PC-3 (cell line): ENCODE results near the gene PPHLN1. TPM values are rescaled to one million over a fixed set of nuclear protein-coding genes. Genes with fewer than 3 reads are reported as not detected.

Experiments used
- ATAC-seq: fragments of 200-7000 bp; cut with Tn5 transposase; 2 replicates; pipeline ENCODE4 v1.9.1; 2020; ENCODE audit warnings: mild to moderate bottlenecking, moderate library complexity
- BruUV-seq: library from RNA; stranded (reverse); fragments of 400-500 nt; replicated peaks from 2 replicates; lab custom pipeline; 2021; lab: Mats Ljungman, UMichigan
- CTCF ChIA-PET: fragments of 300-600 bp; sonication (Branson Sonifier 250); formaldehyde crosslinking; loops from one replicate; lab custom pipeline; 2022; ENCODE audit warnings: antibody characterized with exemption; lab: Charles Lee
- POLR2A ChIA-PET: fragments of 300-600 bp; sonication (Branson Sonifier 250); formaldehyde crosslinking; loops from one replicate; lab custom pipeline; 2022; ENCODE audit warnings: antibody characterized with exemption; ENCODE audit not compliant: unreplicated experiment; lab: Charles Lee
- DNase-seq: peaks from one replicate; pipeline ENCODE4 v3.0.0-alpha.2; 2015
- H2AFZ ChIP-seq: fragments of 300-600 bp; sonication (generic); 2 replicates; pipeline ENCODE4 v1.6.0; 2016; ENCODE audit warnings: antibody characterized with exemption, low read length
- H3F3A ChIP-seq: fragments of 300-600 bp; sonication (generic); one replicate; pipeline ENCODE4 v1.6.0; 2017; ENCODE audit warnings: antibody characterized with exemption, low read length, control low read depth, mild to moderate bottlenecking; ENCODE audit not compliant: unreplicated experiment
- H3K27ac ChIP-seq: fragments of 300-600 bp; sonication (generic); 2 replicates; pipeline ENCODE4 v1.5.1; 2016; ENCODE audit warnings: mild to moderate bottlenecking, low read length
- H3K27me3 ChIP-seq: fragments of 300-600 bp; sonication (generic); 2 replicates; pipeline ENCODE4 v1.6.1; 2016; ENCODE audit warnings: low read length, mixed read lengths
- H3K36me3 ChIP-seq: fragments of 300-600 bp; sonication (generic); 2 replicates; pipeline ENCODE4 v1.6.1; 2016; ENCODE audit warnings: low read depth, mixed run types, low read length, mixed read lengths
- H3K4me1 ChIP-seq: fragments of 300-600 bp; sonication (generic); 2 replicates; pipeline ENCODE4 v1.5.1; 2016; ENCODE audit warnings: low read length; ENCODE audit not compliant: insufficient read depth
- H3K4me2 ChIP-seq: fragments of 300-600 bp; sonication (generic); 2 replicates; pipeline ENCODE4 v1.6.0; 2016; ENCODE audit warnings: low read length
- H3K4me3 ChIP-seq: fragments of 300-600 bp; sonication (generic); 2 replicates; pipeline ENCODE4 v1.5.1; 2016; ENCODE audit warnings: mild to moderate bottlenecking, low read length, mixed read lengths
- H3K79me2 ChIP-seq: fragments of 300-600 bp; sonication (generic); 2 replicates; pipeline ENCODE4 v1.6.1; 2017; ENCODE audit warnings: low read length, mixed read lengths
- H3K9ac ChIP-seq: fragments of 300-600 bp; sonication (generic); 2 replicates; pipeline ENCODE4 v1.6.0; 2016; ENCODE audit warnings: mild to moderate bottlenecking, low read length
- H3K9me2 ChIP-seq: fragments of 300-600 bp; sonication (generic); replicated peaks from 2 replicates; pipeline ENCODE4 v1.6.1; 2016; ENCODE audit warnings: mixed run types, low read length, mixed read lengths
- H3K9me3 ChIP-seq: fragments of 300-600 bp; sonication (generic); 2 replicates; pipeline ENCODE4 v1.6.1; 2016; ENCODE audit warnings: low read length, mixed read lengths
- H4K20me1 ChIP-seq: fragments of 300-600 bp; sonication (generic); 2 replicates; pipeline ENCODE4 v1.6.1; 2016; ENCODE audit warnings: low read length, mixed read lengths
- CTCF ChIP-seq: fragments of 300-600 bp; sonication (generic); conservative IDR thresholded peaks from 2 replicates; pipeline ENCODE4 v1.5.1; 2017; ENCODE audit warnings: antibody characterized with exemption, low read depth, mild to moderate bottlenecking, low read length
- EZH2 ChIP-seq: fragments of 300-600 bp; sonication (generic); IDR thresholded peaks from one replicate; pipeline ENCODE4 v1.6.1; 2017; ENCODE audit warnings: antibody characterized with exemption, mild to moderate bottlenecking, low read length; ENCODE audit not compliant: unreplicated experiment
- EZH2phosphoT487 ChIP-seq: fragments of 300-600 bp; sonication (generic); IDR thresholded peaks from 2 replicates; pipeline ENCODE4 v1.6.1; 2018; ENCODE audit warnings: mild to moderate bottlenecking, antibody characterized with exemption, low read length, borderline replicate concordance
- intact Hi-C: fragments of 100-400 bp; cut with micrococcal nuclease; formaldehyde crosslinking; loops from 2 replicates; pipeline ENCODE4 v1.9.0; 2023
- total RNA-seq: library from RNA; depleted of rRNA; stranded (reverse); fragments of >200 nt; gene quantifications from 2 replicates; pipeline ENCODE4 v1.2.3, GENCODE V29; 2014

PPHLN1 gene
- total RNA-seq, 1 experiment from 2014 or later = 82.0 TPM

- intact Hi-C loops = no loop called here
- CTCF ChIA-PET = no interaction called here
Observed at GRCh38 chr12:42284876-42285275, 41.1 kb upstream of the PPHLN1 start.

DNA sequence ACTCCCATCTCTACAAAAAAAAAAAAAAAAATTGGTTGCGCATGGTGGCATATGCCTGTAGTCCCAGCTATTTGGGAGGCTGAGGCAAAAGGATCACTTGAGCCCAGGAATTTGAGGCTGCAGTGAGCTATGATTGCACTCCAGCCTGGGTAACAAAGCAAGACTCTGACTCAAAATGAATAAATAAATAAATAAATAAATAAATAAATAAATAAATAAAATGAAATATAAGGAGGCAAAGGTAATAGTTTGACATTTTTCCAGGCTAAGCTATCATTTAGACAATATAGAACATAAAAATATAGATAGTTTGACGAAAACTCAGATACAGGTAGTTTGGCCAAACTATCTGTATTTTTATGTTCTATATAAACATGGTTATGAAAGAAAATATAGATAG, 40.5 kb upstream of the PPHLN1 start:
- no peaks in the 10 kb centered on the region for H3K79me2 ChIP-seq
- H3K4me1 ChIP-seq = no peaks in the 10 kb centered on the region
- ChIA-PET POLR2A (no interaction called here), CTCF (no interaction called here)
- H3K27ac ChIP-seq = no peak overlapping the region
- no peak overlapping the region for H3K4me3 ChIP-seq
- H3F3A ChIP-seq = no peaks in the 10 kb centered on the region
- no peaks in the 10 kb centered on the region for H3K9me3 ChIP-seq
- no TSS peak for BruUV-seq
- intact Hi-C loops = no loop called here
- H3K9me2 ChIP-seq = no peaks in the 10 kb centered on the region
- DNase-seq (no peak), ATAC-seq (no peak)
- H2AFZ ChIP-seq = no peak overlapping the region
- no peak overlapping the region for H3K4me2 ChIP-seq
- TF ChIP-seq EZH2 = no peak
- no peak for TF ChIP-seq CTCF
- no peak for TF ChIP-seq EZH2phosphoT487
- no peaks in the 10 kb centered on the region for H3K27me3 ChIP-seq
- no peak overlapping the region for H3K9ac ChIP-seq
- no peaks in the 10 kb centered on the region for H3K36me3 ChIP-seq
- H4K20me1 ChIP-seq = no peaks in the 10 kb centered on the region

More at GRCh38 chr12:42284876-42285275, 41.1 kb upstream of the PPHLN1 start:
- Histone ChIP-seq H3K79me2 (no peaks in the 10 kb centered on the region), H4K20me1 (no peaks in the 10 kb centered on the region), H3K4me3 (no peak overlapping the region), H3K9me3 (no peaks in the 10 kb centered on the region), H2AFZ (no peak overlapping the region), H3K4me2 (no peak overlapping the region), H3K4me1 (no peaks in the 10 kb centered on the region), H3K9me2 (no peaks in the 10 kb centered on the region), H3F3A (no peaks in the 10 kb centered on the region), H3K9ac (no peak overlapping the region), H3K27ac (no peak overlapping the region), H3K27me3 (no peaks in the 10 kb centered on the region), H3K36me3 (no peaks in the 10 kb centered on the region)
- no TSS peak for BruUV-seq
- peak; percentile 66 for ATAC-seq
- TF ChIP-seq CTCF (no peak), EZH2 (no peak), EZH2phosphoT487 (no peak)
- POLR2A ChIA-PET = no interaction called here
- DNase-seq = peak; percentile 41

- Histone ChIP-seq H3K36me3 (no peaks in the 10 kb centered on the region), H2AFZ (no peak overlapping the region), H3K9me2 (no peaks in the 10 kb centered on the region), H3K4me3 (no peak overlapping the region), H3K79me2 (no peaks in the 10 kb centered on the region), H3K9ac (no peak overlapping the region), H3K4me1 (no peaks in the 10 kb centered on the region), H3F3A (no peaks in the 10 kb centered on the region), H3K4me2 (no peak overlapping the region), H3K27me3 (no peaks in the 10 kb centered on the region), H3K27ac (no peak overlapping the region), H3K9me3 (no peaks in the 10 kb centered on the region), H4K20me1 (no peaks in the 10 kb centered on the region)
- CTCF ChIA-PET = no interaction called here
- ATAC-seq = no peak
- POLR2A ChIA-PET = no interaction called here
- DNase-seq = no peak
- TF ChIP-seq EZH2phosphoT487 (no peak), EZH2 (no peak), CTCF (no peak)
- intact Hi-C loops = no loop called here
- BruUV-seq = no TSS peak
Observed at GRCh38 chr12:42286741-42287140, 39.2 kb upstream of the PPHLN1 start.
